Loucy (cell line): Measurements from ENCODE around the gene OR10A4.

Experiments
- H2AFZ ChIP-seq: fragments of 200-600 bp; sonication (generic); 2 replicates; pipeline ENCODE4 v1.6.0; 2016; ENCODE audit warnings: antibody characterized with exemption, mild to moderate bottlenecking, low read length, moderate library complexity
- H3F3A ChIP-seq: fragments of 200-600 bp; 2 replicates; pipeline ENCODE4 v1.6.0; 2016; ENCODE audit warnings: antibody characterized with exemption, low read depth, mild to moderate bottlenecking
- H3K27me3 ChIP-seq: fragments of 200-600 bp; sonication (generic); 2 replicates; pipeline ENCODE4 v1.6.1; 2014; ENCODE audit warnings: low read length, mild to moderate bottlenecking; ENCODE audit not compliant: insufficient read depth, poor library complexity, severe bottlenecking
- H3K36me3 ChIP-seq: fragments of 200-600 bp; sonication (generic); 2 replicates; pipeline ENCODE4 v1.6.1; 2016; ENCODE audit warnings: low read length; ENCODE audit not compliant: insufficient read depth
- H3K4me1 ChIP-seq: fragments of 200-600 bp; sonication (generic); 2 replicates; pipeline ENCODE4 v1.5.1; 2014; ENCODE audit warnings: low read length, mild to moderate bottlenecking; ENCODE audit not compliant: insufficient read depth, poor library complexity, severe bottlenecking
- H3K4me2 ChIP-seq: fragments of 200-600 bp; sonication (generic); 2 replicates; pipeline ENCODE4 v1.6.0; 2014; ENCODE audit warnings: antibody characterized with exemption, low read length, low read depth, mild to moderate bottlenecking; ENCODE audit not compliant: poor library complexity, severe bottlenecking
- H3K4me3 ChIP-seq: fragments of 200-600 bp; sonication (generic); 2 replicates; pipeline ENCODE4 v1.5.1; 2014; ENCODE audit warnings: low read length, mild to moderate bottlenecking, mixed read lengths; ENCODE audit not compliant: poor library complexity, severe bottlenecking
- H3K79me2 ChIP-seq: fragments of 200-600 bp; sonication (generic); 2 replicates; pipeline ENCODE4 v1.6.1; 2014; ENCODE audit warnings: low read length; ENCODE audit not compliant: insufficient read depth
- H3K9ac ChIP-seq: fragments of 200-600 bp; sonication (generic); 2 replicates; pipeline ENCODE4 v1.6.0; 2014; ENCODE audit warnings: mild to moderate bottlenecking, low read depth, low read length, moderate library complexity; ENCODE audit not compliant: poor library complexity, severe bottlenecking
- H3K9me2 ChIP-seq: fragments of 200-600 bp; sonication (generic); replicated peaks from 2 replicates; pipeline ENCODE4 v1.6.1; 2016; ENCODE audit warnings: low read depth, low read length, mixed read lengths
- H3K9me3 ChIP-seq: fragments of 200-600 bp; sonication (generic); 2 replicates; pipeline ENCODE4 v1.6.1; 2014; ENCODE audit warnings: mild to moderate bottlenecking, antibody characterized with exemption, low read length, low read depth; ENCODE audit not compliant: insufficient read depth
- H4K20me1 ChIP-seq: fragments of 200-600 bp; sonication (generic); 2 replicates; pipeline ENCODE4 v1.6.0; 2014; ENCODE audit warnings: antibody characterized with exemption, low read length, mild to moderate bottlenecking; ENCODE audit not compliant: insufficient read depth, poor library complexity, severe bottlenecking
- CTCF ChIP-seq: fragments of 200-600 bp; sonication (generic); conservative IDR thresholded peaks from 2 replicates; pipeline ENCODE4 v1.5.1; 2014; ENCODE audit warnings: mild to moderate bottlenecking, antibody characterized with exemption, low read length
- EZH2phosphoT487 ChIP-seq: fragments of 200-600 bp; IDR thresholded peaks from 2 replicates; pipeline ENCODE4 v1.6.1; 2018; ENCODE audit warnings: antibody characterized with exemption, mild to moderate bottlenecking, moderate library complexity, borderline replicate concordance

The OR10A4 gene

GRCh38 chr11:6876325-6876724 lies at the start of gene OR10A4:
Gene OR10A4, plus strand, starts transcription at chr11:6876625. Its CDS starts 23 bp downstream, at chr11:6876648.
- H3K79me2 ChIP-seq = no peaks in the 10 kb centered on the region
- H3F3A ChIP-seq = no peaks in the 10 kb centered on the region
- no peak within 1 kb of the TSS for H3K4me3 ChIP-seq
- no peaks in the 10 kb centered on the region for H3K9me3 ChIP-seq
- no peaks in the 10 kb centered on the region for H4K20me1 ChIP-seq
- H2AFZ ChIP-seq = no peak within 1 kb of the TSS
- H3K27me3 ChIP-seq = no peaks in the 10 kb centered on the region
- H3K9ac ChIP-seq = no peak within 1 kb of the TSS
- TF ChIP-seq CTCF = no peak
- TF ChIP-seq EZH2phosphoT487 = no peak
- H3K4me1 ChIP-seq = no peaks in the 10 kb centered on the region
- H3K9me2 ChIP-seq = no peaks in the 10 kb centered on the region
- H3K36me3 ChIP-seq = no peaks in the 10 kb centered on the region
- no peak within 1 kb of the TSS for H3K4me2 ChIP-seq

- Histone ChIP-seq H3K9me2 (no peaks in the 10 kb centered on the region), H3K9me3 (no peaks in the 10 kb centered on the region), H3K36me3 (no peaks in the 10 kb centered on the region), H3K4me1 (no peaks in the 10 kb centered on the region), H2AFZ (no peak overlapping the region), H3K27me3 (no peaks in the 10 kb centered on the region), H3K79me2 (no peaks in the 10 kb centered on the region), H3F3A (no peaks in the 10 kb centered on the region), H3K4me3 (no peak overlapping the region), H3K4me2 (no peak overlapping the region), H3K9ac (no peak overlapping the region), H4K20me1 (no peaks in the 10 kb centered on the region)
- TF ChIP-seq CTCF (no peak), EZH2phosphoT487 (no peak)
These were observed 48.3 kb upstream of the OR10A4 start for GRCh38 chr11:6828103-6828502.

- H3F3A ChIP-seq = no peaks in the 10 kb centered on the region
These were observed 43.1 kb upstream of the OR10A4 start for GRCh38 chr11:6833356-6833755.

More at GRCh38 chr11:6833356-6833755, 43.1 kb upstream of the OR10A4 start:
- H3K9me2 ChIP-seq = no peaks in the 10 kb centered on the region
- no peak overlapping the region for H3K4me2 ChIP-seq
- no peaks in the 10 kb centered on the region for H3K36me3 ChIP-seq
- TF ChIP-seq EZH2phosphoT487 (no peak), CTCF (no peak)
- H3K4me3 ChIP-seq = no peak overlapping the region
- no peak overlapping the region for H3K9ac ChIP-seq
- H3K79me2 ChIP-seq = no peaks in the 10 kb centered on the region
- no peaks in the 10 kb centered on the region for H3K27me3 ChIP-seq
- no peaks in the 10 kb centered on the region for H4K20me1 ChIP-seq
- no peaks in the 10 kb centered on the region for H3K9me3 ChIP-seq
- H3K4me1 ChIP-seq = no peaks in the 10 kb centered on the region
- H2AFZ ChIP-seq = no peak overlapping the region
